HL-60 (cell line): Measurements from ENCODE around the gene NENF.

Experiments
- DNase-seq, 2 experiments: peaks; one replicate each; pipeline ENCODE4 v3.0.0-alpha.2; 2010 to 2020; ENCODE audit warnings: low read depth in 1 of 2, low spot score in 1 of 2
- H3K27ac ChIP-seq: fragments of 250-450 bp; sonication (Bioruptor Pico); replicated peaks from 2 replicates; pipeline ENCODE4 v1.5.1; 2020; ENCODE audit warnings: mild to moderate bottlenecking, moderate library complexity
- H3K27me3 ChIP-seq: fragments of 250-450 bp; sonication (Bioruptor Pico); 2 replicates; pipeline ENCODE4 v1.5.1; 2021; ENCODE audit warnings: mild to moderate bottlenecking, moderate library complexity; ENCODE audit not compliant: insufficient read depth, poor library complexity, severe bottlenecking
- H3K4me3 ChIP-seq: replicated peaks from 2 replicates; pipeline ENCODE4 v1.5.1; 2011; ENCODE audit warnings: mild to moderate bottlenecking, control low read depth, low read length; ENCODE audit not compliant: insufficient read depth
- CTCF ChIP-seq: IDR thresholded peaks from one replicate; pipeline ENCODE4 v1.5.1; 2011; ENCODE audit warnings: low read length, control low read depth, inconsistent platforms; ENCODE audit not compliant: insufficient read depth
- GABPA ChIP-seq: IDR thresholded peaks from 2 replicates; pipeline ENCODE4 v1.6.1; 2012; ENCODE audit warnings: low read depth
- POLR2AphosphoS5 ChIP-seq: IDR thresholded peaks from 2 replicates; pipeline ENCODE4 v1.6.1; 2012; ENCODE audit warnings: low read depth
- REST ChIP-seq: IDR thresholded peaks from 2 replicates; pipeline ENCODE4 v1.6.1; 2012; ENCODE audit warnings: low read depth; ENCODE audit not compliant: insufficient replicate concordance
- SPI1 ChIP-seq: IDR thresholded peaks from 2 replicates; pipeline ENCODE4 v1.6.1; 2012; ENCODE audit warnings: low read depth, mild to moderate bottlenecking, borderline replicate concordance

The NENF gene

GRCh38 chr1:212482637-212483441, 50.1 kb downstream of the NENF start:
- H3K27ac ChIP-seq: no peak overlapping the region
- TF ChIP-seq SPI1: no peak
- TF ChIP-seq GABPA: no peak
- no peak for TF ChIP-seq CTCF
- H3K27me3 ChIP-seq: no peaks in the 10 kb centered on the region
- DNase-seq: no peak
- H3K4me3 ChIP-seq: no peak overlapping the region

- TF ChIP-seq GABPA (no peak), REST (no peak), SPI1 (no peak), POLR2AphosphoS5 (no peak), CTCF (no peak)
- Histone ChIP-seq H3K4me3 (no peak overlapping the region), H3K27me3 (no peaks in the 10 kb centered on the region), H3K27ac (no peak overlapping the region)
- no peak for DNase-seq
Observed at GRCh38 chr1:212484701-212485570, 52.2 kb downstream of the NENF start.

GRCh38 chr1:212485571-212485912, 52.8 kb downstream of the NENF start:
- DNase-seq: no peak
- TF ChIP-seq SPI1: no peak
- no peak for TF ChIP-seq POLR2AphosphoS5
- no peak for TF ChIP-seq REST
- no peak for TF ChIP-seq CTCF
- no peak for TF ChIP-seq GABPA
- Histone ChIP-seq H3K27me3 (no peaks in the 10 kb centered on the region), H3K4me3 (no peak overlapping the region), H3K27ac (no peak overlapping the region)
